B cell (primary cell): ENCODE measurements around the gene HGFAC. TPM values are rescaled to one million over a fixed set of nuclear protein-coding genes. Genes with fewer than 3 reads are reported as not detected.

ENCODE experiments used
- ATAC-seq: fragments of 200-7000 bp; cut with Tn5 transposase; one replicate; pipeline ENCODE4 v1.10.0; 2021; ENCODE audit warnings: low read depth, mild to moderate bottlenecking, moderate number of reproducible peaks, moderate library complexity
- CTCF ChIA-PET: fragments of 350-600 bp; sonication (Branson Sonifier 250); formaldehyde crosslinking; loops from one replicate; lab custom pipeline; 2021; ENCODE audit warnings: antibody characterized with exemption, inconsistent platforms; lab: Charles Lee
- POLR2A ChIA-PET: fragments of 350-600 bp; sonication (Branson Sonifier 250); formaldehyde crosslinking; loops from one replicate; lab custom pipeline; 2021; ENCODE audit warnings: antibody characterized with exemption; lab: Charles Lee
- DNase-seq: peaks from one replicate; pipeline ENCODE4 v3.0.0; 2013
- H2AFZ ChIP-seq: 2 replicates; pipeline ENCODE4 v1.6.1; 2012; ENCODE audit warnings: mild to moderate bottlenecking, low read depth, low read length; ENCODE audit not compliant: insufficient read depth, poor library complexity, severe bottlenecking
- H3K27ac ChIP-seq, 2 donors: 1 replicate in 1 of 2; 2 replicates in 1 of 2; pipeline ENCODE4 v1.5.1; 2012 to 2013; ENCODE audit warnings: low read length in 2 of 2, mild to moderate bottlenecking in 2 of 2, moderate library complexity in 1 of 2
- H3K27me3 ChIP-seq, 4 experiments: fragments of 200-600 bp in 1 of 4; sonication (generic) in 1 of 4; replicated peaks in 1 of 4; 1 replicate in 2 of 4; 2 replicates in 2 of 4; pipeline versions ENCODE4 v1.6.1 to v1.7.0; 2013 to 2016; ENCODE audit warnings: low read length in 3 of 4, mild to moderate bottlenecking in 2 of 4, mixed read lengths in 1 of 4, moderate library complexity in 1 of 4; ENCODE audit not compliant: insufficient read depth in 4 of 4, control insufficient read depth in 3 of 4; ENCODE audit errors: control extremely low read depth in 1 of 4
- H3K36me3 ChIP-seq, 2 experiments: replicated peaks in 1 of 2; 1 replicate in 1 of 2; 2 replicates in 1 of 2; pipeline versions ENCODE4 v1.6.1 to v1.7.1; 2013; ENCODE audit warnings: low read length in 1 of 2; ENCODE audit not compliant: insufficient read depth in 2 of 2, control insufficient read depth in 1 of 2; ENCODE audit errors: control extremely low read depth in 1 of 2, extremely low read depth in 1 of 2
- H3K4me1 ChIP-seq, 2 donors: fragments of 200-600 bp in 1 of 2; sonication (generic) in 1 of 2; 1 replicate in 1 of 2; 2 replicates in 1 of 2; pipeline versions ENCODE4 v1.5.1 to v1.6.1; 2013 to 2017; ENCODE audit warnings: low read length in 2 of 2; ENCODE audit not compliant: control insufficient read depth in 2 of 2, insufficient read depth in 2 of 2
- H3K4me2 ChIP-seq: replicated peaks from 2 replicates; pipeline ENCODE3; 2012; ENCODE audit warnings: mild to moderate bottlenecking, low read depth, low read length; ENCODE audit not compliant: poor library complexity, severe bottlenecking
- H3K4me3 ChIP-seq, 5 experiments: fragments of 200-600 bp in 1 of 5; sonication (generic) in 1 of 5; 1 replicate in 3 of 5; 2 replicates in 2 of 5; pipeline versions ENCODE4 v1.5.1 to v1.7.0; 2011 to 2016; ENCODE audit warnings: low read length in 4 of 5, mild to moderate bottlenecking in 4 of 5, low read depth in 2 of 5, control low read depth in 1 of 5, moderate library complexity in 1 of 5; ENCODE audit not compliant: insufficient read depth in 1 of 5; ENCODE audit errors: control extremely low read depth in 1 of 5, extremely low read depth in 1 of 5
- H3K79me2 ChIP-seq: fragments of 200-600 bp; sonication (generic); one replicate; pipeline ENCODE4 v1.6.0; 2016; ENCODE audit warnings: low read length; ENCODE audit not compliant: control insufficient read depth, insufficient read depth
- H3K9ac ChIP-seq: fragments of 200-600 bp; sonication (generic); 2 replicates; pipeline ENCODE4 v1.6.1; 2017; ENCODE audit warnings: mild to moderate bottlenecking, low read length, moderate library complexity
- H3K9me3 ChIP-seq, 3 donors: one replicate each; pipeline versions ENCODE4 v1.6.1 to v1.7.1; 2013; ENCODE audit warnings: low read length in 2 of 3; ENCODE audit not compliant: control insufficient read depth in 2 of 3, insufficient read depth in 1 of 3; ENCODE audit errors: control extremely low read depth in 1 of 3
- H4K20me1 ChIP-seq: 2 replicates; pipeline ENCODE4 v1.6.0; 2012; ENCODE audit warnings: mild to moderate bottlenecking, low read length; ENCODE audit not compliant: insufficient read depth, control insufficient read depth, poor library complexity, severe bottlenecking
- H3K27ac Mint-ChIP-seq: one replicate; pipeline ENCODE4 v1.8.0; 2021; ENCODE audit warnings: mixed read lengths
- H3K27me3 Mint-ChIP-seq: one replicate; pipeline ENCODE4 v1.8.0; 2021; ENCODE audit warnings: mixed read lengths
- H3K4me1 Mint-ChIP-seq: one replicate; pipeline ENCODE4 v1.8.0; 2021; ENCODE audit warnings: mixed read lengths
- H3K4me3 Mint-ChIP-seq: one replicate; pipeline ENCODE4 v1.8.0; 2021; ENCODE audit warnings: mixed read lengths
- H3K9me3 Mint-ChIP-seq: one replicate; pipeline ENCODE4 v1.8.0; 2022; ENCODE audit warnings: mixed read lengths; ENCODE audit not compliant: insufficient read depth
- EZH2 ChIP-seq: IDR thresholded peaks from 2 replicates; pipeline ENCODE4 v1.6.1; 2012; ENCODE audit warnings: borderline replicate concordance, low read depth, mild to moderate bottlenecking, moderate library complexity, low read length; ENCODE audit not compliant: insufficient read depth, poor library complexity, severe bottlenecking
- WGBS: methylation state at CpG from one replicate; pipeline ENCODE4 v1.1.5; 2013; ENCODE audit warnings: missing lambda C conversion rate; ENCODE audit not compliant: insufficient coverage; 5-methylcytosine and 5-hydroxymethylcytosine counted together
- intact Hi-C: fragments of 100-400 bp; cut with micrococcal nuclease; formaldehyde crosslinking; loops from one replicate; pipeline ENCODE4 v1.10.0; 2022
- polyA plus RNA-seq: library from polyadenylated mRNA; depleted of rRNA; stranded (reverse); fragments of >200 nt; gene quantifications from 2 replicates; pipeline ENCODE4 v1.2.3, GENCODE V29; 2012
- total RNA-seq, 2 donors: library from RNA; stranded (reverse); fragments of 120-200 nt in 1 of 2; gene quantifications; 1 replicate in 1 of 2; 2 replicates in 1 of 2; pipeline versions ENCODE4 v1.2.3 to v1.2.4, GENCODE V29; 2013 to 2022
- TF ChIP-seq, protein P1 (sequence below): fragments of 200-600 bp; IDR thresholded peaks from one replicate; pipeline ENCODE4 v1.8.0; 2022; ENCODE audit warnings: antibody characterized with exemption, mild to moderate bottlenecking

Gene HGFAC
- total and polyA plus RNA-seq, 2 donors (not counting 1 experiment from before 2014, with no cell fraction given) = not detected

DNA sequence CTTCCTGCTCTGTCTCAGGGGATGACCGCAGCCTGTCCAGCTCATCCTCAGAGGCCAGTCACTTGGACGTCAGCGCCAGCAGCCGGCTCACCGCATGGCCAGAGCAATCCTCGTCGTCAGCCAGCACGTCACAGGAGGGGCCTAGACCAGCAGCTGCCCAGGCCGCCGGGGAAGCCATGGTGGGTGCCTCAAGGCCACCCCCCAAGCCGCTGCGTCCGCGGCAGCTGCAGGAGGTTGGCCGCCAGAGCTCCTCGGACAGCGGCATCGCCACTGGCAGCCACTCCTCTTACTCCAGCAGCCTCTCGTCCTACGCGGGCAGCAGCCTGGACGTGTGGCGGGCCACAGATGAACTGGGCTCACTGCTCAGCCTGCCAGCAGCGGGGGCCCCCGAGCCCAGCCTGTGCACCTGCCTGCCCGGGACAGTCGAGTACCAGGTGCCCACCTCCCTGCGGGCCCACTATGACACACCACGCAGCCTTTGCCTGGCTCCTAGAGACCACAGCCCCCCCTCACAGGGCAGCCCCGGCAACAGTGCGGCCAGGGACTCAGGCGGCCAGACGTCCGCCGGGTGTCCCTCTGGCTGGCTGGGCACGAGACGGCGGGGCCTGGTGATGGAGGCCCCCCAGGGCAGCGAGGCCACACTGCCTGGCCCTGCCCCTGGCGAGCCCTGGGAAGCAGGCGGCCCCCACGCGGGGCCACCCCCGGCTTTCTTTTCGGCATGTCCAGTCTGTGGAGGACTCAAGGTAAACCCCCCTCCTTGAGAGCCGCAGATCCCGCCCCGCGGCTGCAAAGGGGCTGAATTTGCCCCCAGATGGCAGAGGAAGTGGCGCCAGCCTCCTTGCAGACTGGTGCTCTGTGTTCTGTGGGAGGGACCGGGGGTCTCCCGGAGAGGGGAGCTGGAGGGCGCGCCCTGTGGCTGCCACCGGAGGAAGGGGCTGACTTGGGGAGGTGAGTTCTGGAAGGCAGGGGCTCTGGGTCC lies 51.3 kb downstream of the HGFAC start:
- 88% methylated on average over 55 of the region's 55 CpGs for WGBS
- H3K27ac ChIP-seq = no peak overlapping the region
- TF ChIP-seq, protein P1, sequence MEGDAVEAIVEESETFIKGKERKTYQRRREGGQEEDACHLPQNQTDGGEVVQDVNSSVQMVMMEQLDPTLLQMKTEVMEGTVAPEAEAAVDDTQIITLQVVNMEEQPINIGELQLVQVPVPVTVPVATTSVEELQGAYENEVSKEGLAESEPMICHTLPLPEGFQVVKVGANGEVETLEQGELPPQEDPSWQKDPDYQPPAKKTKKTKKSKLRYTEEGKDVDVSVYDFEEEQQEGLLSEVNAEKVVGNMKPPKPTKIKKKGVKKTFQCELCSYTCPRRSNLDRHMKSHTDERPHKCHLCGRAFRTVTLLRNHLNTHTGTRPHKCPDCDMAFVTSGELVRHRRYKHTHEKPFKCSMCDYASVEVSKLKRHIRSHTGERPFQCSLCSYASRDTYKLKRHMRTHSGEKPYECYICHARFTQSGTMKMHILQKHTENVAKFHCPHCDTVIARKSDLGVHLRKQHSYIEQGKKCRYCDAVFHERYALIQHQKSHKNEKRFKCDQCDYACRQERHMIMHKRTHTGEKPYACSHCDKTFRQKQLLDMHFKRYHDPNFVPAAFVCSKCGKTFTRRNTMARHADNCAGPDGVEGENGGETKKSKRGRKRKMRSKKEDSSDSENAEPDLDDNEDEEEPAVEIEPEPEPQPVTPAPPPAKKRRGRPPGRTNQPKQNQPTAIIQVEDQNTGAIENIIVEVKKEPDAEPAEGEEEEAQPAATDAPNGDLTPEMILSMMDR = no peak
- no peak for TF ChIP-seq EZH2
- H3K4me3 ChIP-seq = no peak overlapping the region
- Mint-ChIP-seq H3K27ac (no peak overlapping the region), H3K4me3 (no peak overlapping the region), H3K27me3 (no peaks in the 10 kb centered on the region), H3K9me3 (no peaks in the 10 kb centered on the region), H3K4me1 (peaks cover 20% of the 10 kb centered on the region)
- H3K9me3 ChIP-seq = no peaks in the 10 kb centered on the region
- H4K20me1 ChIP-seq = peaks cover 10% of the 10 kb centered on the region
- intact Hi-C loops = no loop called here
- H2AFZ ChIP-seq = no peak overlapping the region
- ChIA-PET POLR2A (no interaction called here), CTCF (interaction anchor here (1.0 kb wide), 1 partner anchor 12 kb away, joined by 5 read pairs; no protein-coding TSS in a partner anchor)
- H3K4me1 ChIP-seq = peaks cover 0 to 11% of the 10 kb centered on the region in 2 donors
- peaks cover 0 to 25% of the 10 kb centered on the region in 2 experiments for H3K36me3 ChIP-seq
- peaks cover 3% of the 10 kb centered on the region for H3K79me2 ChIP-seq
- no peak overlapping the region for H3K9ac ChIP-seq
- DNase-seq (no peak), ATAC-seq (no peak)
- no peaks in the 10 kb centered on the region for H3K27me3 ChIP-seq
- H3K4me2 ChIP-seq = no peak overlapping the region
